Pons (tissue), 1 donor: ENCODE data around the gene SLC22A5.
A peak's percentile ranks its signal among the peaks of the same experiment; 100 is the strongest.
"Not testable (repeated sequence)": the region's sequence is repeated elsewhere in the genome, so short reads cannot be mapped to it uniquely, and the experiment has no call there.

Experiments
- DNase-seq: peaks from one replicate; pipeline ENCODE4 v3.0.0-alpha.2; 2016; ENCODE audit warnings: low spot score

The SLC22A5 gene

GRCh38 chr5:132414634-132415378, 45.3 kb downstream of the SLC22A5 start:
- no peak for DNase-seq

DNA sequence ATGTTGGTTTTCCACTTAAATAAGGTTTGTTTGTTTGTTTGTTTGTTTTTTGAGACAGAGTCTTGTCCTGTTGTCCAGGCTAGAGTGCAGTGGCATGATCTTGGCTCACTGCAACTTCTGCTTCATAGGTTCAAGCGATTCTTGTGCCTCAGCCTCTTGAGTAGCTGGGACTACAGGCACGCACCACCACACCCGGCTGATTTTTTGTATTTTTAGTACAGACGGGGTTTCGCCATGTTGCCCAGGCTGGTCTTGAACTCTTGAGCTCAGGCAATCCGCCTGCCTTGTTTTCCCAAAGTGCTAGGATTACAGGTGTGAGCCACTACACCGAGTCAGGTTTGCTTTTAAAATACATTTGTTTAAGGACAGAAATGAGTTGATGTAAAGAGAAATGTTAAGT, 46.0 kb downstream of the SLC22A5 start:
- not testable (repeated sequence) for DNase-seq

GRCh38 chr5:132416306-132417009, 46.9 kb downstream of the SLC22A5 start:
- no peak for DNase-seq

- peak; percentile 79 for DNase-seq
Measured at GRCh38 chr5:132417010-132417439, 47.5 kb downstream of the SLC22A5 start.

DNA sequence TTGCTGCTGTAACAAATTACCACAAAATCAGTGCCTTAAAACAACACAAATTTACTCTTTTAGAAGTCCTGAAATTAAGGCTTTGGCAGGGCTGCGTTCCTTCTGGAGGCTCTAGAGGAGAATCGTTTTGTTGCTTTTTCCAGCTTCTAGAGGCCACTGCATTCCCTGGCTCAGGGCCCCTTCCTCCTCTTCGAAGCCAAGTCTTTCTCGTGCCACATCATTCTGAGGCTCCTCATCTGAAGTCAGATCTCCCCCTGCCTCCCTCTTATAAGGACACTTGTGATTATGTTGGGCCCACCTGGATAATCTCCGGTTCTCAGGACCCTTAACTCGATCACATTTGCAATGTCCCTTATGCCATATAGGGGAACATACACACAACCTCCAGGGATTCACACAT, 48.0 kb downstream of the SLC22A5 start:
- DNase-seq: no peak

GRCh38 chr5:132417889-132418485, 48.5 kb downstream of the SLC22A5 start:
- no peak for DNase-seq

GRCh38 chr5:132418881-132419280, 49.4 kb downstream of the SLC22A5 start:
- DNase-seq: peak; percentile 11

DNA sequence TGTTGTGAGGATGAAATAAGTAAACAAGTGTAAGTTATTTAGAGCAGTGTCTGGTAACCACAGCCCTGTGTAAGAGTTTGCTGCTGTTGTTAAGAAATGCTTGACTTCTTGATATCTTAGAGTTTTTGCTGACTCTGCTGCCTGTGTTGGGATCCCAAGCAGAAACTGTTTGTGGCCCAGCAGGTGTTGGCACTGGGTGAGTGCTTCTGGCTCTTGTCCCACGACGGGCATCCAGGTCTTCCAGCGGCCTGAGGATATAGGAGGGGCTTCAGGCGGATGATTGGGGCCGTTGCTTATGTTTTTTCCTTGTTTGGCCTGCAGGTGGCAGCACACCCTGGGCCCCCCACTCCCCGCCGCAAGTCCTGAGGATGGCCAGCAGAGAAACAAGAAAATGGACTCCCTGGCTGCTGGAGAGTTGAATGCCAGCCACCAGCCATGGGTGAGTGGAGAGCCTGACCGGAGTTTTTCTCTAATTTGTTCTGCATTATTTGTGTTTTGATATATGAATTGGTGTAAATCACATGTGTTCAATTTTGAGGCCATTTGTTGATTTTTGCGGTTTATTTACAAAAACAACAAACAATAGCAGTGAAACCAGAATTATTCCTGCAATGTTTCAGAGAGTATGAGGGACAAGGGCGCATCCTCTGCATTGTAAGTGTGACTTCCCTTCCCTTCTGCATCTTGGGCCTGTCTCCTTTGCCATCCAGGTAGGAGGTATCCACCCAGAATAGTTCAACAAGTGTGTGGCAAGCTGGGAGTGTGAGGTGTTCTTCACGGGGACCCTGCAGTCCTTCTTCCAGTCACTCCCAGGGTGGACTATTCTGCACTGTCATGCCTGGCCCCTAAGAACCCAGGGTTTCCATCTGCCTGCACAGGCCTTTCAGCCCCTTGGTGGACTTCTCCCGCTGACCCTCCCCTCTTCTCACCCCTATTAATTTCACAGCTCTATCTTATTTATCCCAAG, 50.3 kb downstream of the SLC22A5 start:
- peak; percentile 76 for DNase-seq

GRCh38 chr5:132420706-132421272, 51.3 kb downstream of the SLC22A5 start:
- no peak for DNase-seq

- DNase-seq: no peak
Measured at GRCh38 chr5:132421462-132421861, 52.0 kb downstream of the SLC22A5 start.

DNA sequence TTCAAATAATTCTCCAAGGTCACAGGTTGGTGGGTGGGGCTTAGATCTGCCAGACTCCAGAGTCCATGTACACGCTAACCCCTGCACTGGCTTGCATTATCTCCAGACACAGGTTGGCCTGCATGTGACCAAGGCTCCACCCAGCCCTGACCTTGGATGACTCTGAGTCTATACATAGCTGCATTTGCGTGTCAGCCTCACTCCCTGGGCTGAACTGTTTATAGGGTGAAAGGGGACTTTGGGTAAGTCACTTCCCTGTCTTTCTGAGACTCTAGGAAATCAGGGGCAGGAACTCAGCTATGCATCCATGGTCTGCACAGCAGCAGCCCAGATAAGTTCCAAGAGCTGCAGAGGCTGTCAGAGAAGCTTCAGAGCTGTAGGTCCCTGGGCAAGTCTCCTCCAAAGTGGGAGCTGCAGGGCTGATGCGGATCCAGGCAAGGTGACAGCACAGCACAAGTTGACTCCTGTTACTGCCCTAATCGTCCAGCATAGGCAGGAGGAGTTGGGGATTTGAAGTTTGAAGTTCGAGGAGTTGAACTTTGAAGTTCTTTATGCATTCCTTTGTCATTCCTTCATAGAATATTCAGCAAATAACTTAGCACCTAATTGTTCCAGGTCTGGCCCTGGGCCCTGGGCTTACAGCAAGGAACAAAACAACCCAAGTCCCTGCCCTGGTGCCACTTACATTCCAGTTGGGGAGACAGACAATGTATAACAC, 53.4 kb downstream of the SLC22A5 start:
- no peak for DNase-seq

GRCh38 chr5:132423438-132423898, 54.0 kb downstream of the SLC22A5 start:
- DNase-seq: no peak

GRCh38 chr5:132424167-132424880, 54.8 kb downstream of the SLC22A5 start:
- DNase-seq: no peak

GRCh38 chr5:132425009-132425937, 55.8 kb downstream of the SLC22A5 start:
- DNase-seq: no peak

- no peak for DNase-seq
Measured at GRCh38 chr5:132425975-132426524, 56.5 kb downstream of the SLC22A5 start.

DNA sequence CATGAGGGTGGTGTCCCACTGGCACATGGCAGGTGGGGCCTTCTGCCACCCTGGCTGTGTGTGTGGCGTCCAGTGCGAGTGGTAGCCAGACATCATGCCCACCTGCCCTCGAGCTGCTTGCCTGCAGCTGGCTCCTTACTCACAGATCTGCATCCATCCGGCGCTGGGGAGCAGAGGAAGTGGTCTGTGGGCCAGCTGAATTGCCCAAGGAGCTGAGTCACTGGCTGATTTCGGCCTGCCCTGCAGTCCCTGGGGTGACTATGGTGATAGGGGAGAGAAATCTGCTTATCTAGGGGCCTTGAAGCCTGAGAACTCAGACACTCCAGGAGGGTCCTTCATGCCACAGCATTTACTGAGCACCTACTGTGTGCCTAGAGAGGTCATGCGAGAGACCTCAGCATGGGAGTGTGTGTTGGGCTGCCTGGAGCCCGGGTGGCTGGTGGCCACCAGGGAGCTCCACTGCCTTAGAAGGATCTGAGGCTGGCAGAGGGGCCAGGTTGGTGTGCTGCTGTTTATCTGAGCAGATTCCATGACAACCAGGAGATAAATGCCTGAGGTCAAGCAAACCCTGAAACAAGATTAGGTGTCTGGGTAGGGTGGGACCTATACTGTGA, 57.1 kb downstream of the SLC22A5 start:
- peak; percentile 9 for DNase-seq

DNA sequence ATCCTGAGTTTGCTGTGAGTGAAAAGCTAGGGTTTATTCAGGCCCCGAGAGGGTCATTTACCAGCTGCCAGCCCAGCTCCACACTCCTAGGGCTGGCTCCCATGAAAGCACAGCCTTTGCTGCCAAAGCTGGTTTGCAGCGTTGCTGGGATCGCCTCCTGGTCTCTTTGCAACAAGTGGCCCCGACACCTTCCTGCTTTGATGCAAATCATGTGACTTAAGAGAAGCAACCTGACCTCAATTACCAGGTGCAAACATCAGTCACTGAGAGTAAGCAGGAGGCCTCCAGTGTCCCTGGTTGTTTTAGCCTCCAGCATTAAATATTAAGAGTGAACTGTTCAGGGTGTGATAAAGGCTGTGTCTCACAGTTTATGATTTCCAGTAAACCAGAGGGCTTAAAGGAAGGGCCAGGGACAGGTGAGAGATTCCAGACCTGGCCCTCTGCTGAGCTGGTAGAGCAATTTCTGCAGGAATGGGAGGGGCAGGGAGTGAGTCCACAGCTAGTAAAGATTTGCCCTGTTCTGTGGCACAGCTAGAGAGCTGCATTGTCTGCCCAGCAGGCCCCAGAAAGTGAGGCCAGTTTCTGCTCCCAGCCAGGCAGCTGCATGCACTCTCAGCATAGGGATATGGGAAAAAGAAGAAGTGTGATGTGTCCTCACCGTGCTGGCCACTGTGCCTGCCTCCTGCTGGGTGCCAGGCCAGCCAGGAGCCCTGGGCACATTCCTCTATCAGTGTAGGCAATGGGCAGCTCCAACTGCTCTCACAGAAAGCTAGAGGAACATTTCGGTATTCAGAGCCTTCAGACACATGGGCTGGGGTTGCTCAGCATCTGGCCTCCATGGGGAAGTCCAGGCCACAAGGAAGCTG, 58.0 kb downstream of the SLC22A5 start:
- peak; percentile 22 for DNase-seq
